HL-60 (cell line): ENCODE results near the gene TMEM236.

Source experiments
- POLR2AphosphoS5 ChIP-seq: IDR thresholded peaks from 2 replicates; pipeline ENCODE4 v1.6.1; 2012; ENCODE audit warnings: low read depth
- TF ChIP-seq, protein P1 (sequence below): IDR thresholded peaks from one replicate; pipeline ENCODE4 v1.5.1; 2011; ENCODE audit warnings: low read length, control low read depth, inconsistent platforms; ENCODE audit not compliant: insufficient read depth

DNA sequence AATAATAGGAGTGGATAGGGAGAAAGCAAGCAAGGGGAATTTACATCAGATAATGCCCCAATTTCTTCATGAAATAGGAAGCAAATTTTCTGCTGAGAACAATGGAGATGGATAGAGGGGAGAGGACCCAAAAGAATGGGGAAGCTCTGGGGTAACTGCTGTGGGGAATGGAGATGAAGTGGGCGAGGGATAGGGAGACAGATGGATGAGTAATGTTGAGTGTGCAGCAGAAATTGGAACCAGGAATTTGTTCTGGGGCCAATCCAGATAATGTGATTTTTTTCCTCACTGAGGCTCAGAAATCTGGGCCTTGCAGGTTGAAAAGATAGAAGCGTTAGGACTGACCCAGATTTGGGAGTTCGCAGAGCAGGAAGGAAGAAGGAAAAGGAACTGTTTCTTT is 32.7 kb downstream of the TMEM236 start:
- TF ChIP-seq, protein P1, sequence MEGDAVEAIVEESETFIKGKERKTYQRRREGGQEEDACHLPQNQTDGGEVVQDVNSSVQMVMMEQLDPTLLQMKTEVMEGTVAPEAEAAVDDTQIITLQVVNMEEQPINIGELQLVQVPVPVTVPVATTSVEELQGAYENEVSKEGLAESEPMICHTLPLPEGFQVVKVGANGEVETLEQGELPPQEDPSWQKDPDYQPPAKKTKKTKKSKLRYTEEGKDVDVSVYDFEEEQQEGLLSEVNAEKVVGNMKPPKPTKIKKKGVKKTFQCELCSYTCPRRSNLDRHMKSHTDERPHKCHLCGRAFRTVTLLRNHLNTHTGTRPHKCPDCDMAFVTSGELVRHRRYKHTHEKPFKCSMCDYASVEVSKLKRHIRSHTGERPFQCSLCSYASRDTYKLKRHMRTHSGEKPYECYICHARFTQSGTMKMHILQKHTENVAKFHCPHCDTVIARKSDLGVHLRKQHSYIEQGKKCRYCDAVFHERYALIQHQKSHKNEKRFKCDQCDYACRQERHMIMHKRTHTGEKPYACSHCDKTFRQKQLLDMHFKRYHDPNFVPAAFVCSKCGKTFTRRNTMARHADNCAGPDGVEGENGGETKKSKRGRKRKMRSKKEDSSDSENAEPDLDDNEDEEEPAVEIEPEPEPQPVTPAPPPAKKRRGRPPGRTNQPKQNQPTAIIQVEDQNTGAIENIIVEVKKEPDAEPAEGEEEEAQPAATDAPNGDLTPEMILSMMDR: no peak
- TF ChIP-seq POLR2AphosphoS5: no peak
